ENCODE data around the gene EGFR.

EGFR gene

GRCh38 chr7:55093674-55094073 is 74.9 kb downstream of the EGFR start:
- Histone ChIP-seq H3K4me3 (ENCODE audit: low read depth in 1 of 2, low read length in 2 of 2) (no peak overlapping the region), H3K4me1 (ENCODE audit: insufficient read depth, low read length) (no peaks in the 10 kb centered on the region), H3K79me2 (ENCODE audit: insufficient read depth, low read length) (no peaks in the 10 kb centered on the region), H3K9me3 (ENCODE audit: insufficient read depth, low read length, severe bottlenecking) (no peaks in the 10 kb centered on the region), H3K9ac (ENCODE audit: low read depth, low read length) (no peak overlapping the region), H4K20me1 (ENCODE audit: insufficient read depth, low read length) (no peaks in the 10 kb centered on the region; the same call in 1 of the 2 replicates), H3K27ac (ENCODE audit: low read length) (no peak overlapping the region), H3K4me2 (ENCODE audit: insufficient read depth, low read length) (no peak overlapping the region), H3K36me3 (ENCODE audit: insufficient read depth, low read length) (no peaks in the 10 kb centered on the region), H2AFZ (ENCODE audit: low read depth, low read length) (no peak overlapping the region), H3K27me3 (ENCODE audit: insufficient read depth, low read length, poor library complexity) (peaks cover 10% of the 10 kb centered on the region)
- ATAC-seq (ENCODE audit: insufficient read depth, low read depth) (no peak), DNase-seq (no peak)
- TF ChIP-seq EZH2 (IDR thresholded peaks at IDR 0.05; ENCODE audit: borderline replicate concordance, low read depth, low read length, severe bottlenecking), result no peak
- TF ChIP-seq, protein P1, sequence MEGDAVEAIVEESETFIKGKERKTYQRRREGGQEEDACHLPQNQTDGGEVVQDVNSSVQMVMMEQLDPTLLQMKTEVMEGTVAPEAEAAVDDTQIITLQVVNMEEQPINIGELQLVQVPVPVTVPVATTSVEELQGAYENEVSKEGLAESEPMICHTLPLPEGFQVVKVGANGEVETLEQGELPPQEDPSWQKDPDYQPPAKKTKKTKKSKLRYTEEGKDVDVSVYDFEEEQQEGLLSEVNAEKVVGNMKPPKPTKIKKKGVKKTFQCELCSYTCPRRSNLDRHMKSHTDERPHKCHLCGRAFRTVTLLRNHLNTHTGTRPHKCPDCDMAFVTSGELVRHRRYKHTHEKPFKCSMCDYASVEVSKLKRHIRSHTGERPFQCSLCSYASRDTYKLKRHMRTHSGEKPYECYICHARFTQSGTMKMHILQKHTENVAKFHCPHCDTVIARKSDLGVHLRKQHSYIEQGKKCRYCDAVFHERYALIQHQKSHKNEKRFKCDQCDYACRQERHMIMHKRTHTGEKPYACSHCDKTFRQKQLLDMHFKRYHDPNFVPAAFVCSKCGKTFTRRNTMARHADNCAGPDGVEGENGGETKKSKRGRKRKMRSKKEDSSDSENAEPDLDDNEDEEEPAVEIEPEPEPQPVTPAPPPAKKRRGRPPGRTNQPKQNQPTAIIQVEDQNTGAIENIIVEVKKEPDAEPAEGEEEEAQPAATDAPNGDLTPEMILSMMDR (IDR thresholded peaks at IDR 0.05; ENCODE audit: borderline replicate concordance, extremely low read depth, low read length, poor library complexity, severe bottlenecking), result no peak

DNA sequence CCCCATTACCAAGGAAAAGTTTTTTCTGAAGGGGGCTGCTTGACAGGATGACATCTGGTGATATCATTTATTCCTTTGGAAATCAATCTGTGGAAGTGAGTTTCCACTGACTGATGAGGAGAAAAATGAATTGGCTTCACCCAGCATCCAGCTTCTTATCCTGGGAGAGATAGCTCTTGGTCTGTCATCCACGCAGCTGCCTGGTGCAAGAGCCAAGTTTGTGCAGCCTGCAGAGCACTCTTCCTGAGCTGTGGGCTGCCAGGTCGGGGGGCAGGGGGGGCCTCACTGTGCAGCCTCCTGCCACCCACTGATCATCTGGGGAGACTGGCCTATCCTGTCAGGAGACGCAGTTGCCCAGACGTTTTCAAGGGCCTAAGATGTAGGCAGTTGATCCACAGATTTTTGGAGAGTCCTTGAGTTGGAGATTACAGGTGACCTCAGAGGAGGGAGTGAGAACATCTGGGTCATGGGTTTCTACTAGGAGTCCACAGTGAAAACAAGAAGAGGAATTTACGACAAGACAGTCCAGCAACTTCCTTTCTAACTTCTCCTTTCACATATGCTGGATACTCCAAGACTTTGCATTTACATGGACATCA is 75.4 kb downstream of the EGFR start:
- H3K9me3 ChIP-seq (ENCODE audit: insufficient read depth, low read length, severe bottlenecking), result no peaks in the 10 kb centered on the region
- DNase-seq, result no peak
- ATAC-seq (ENCODE audit: insufficient read depth, low read depth), result no peak
- H3K4me3 ChIP-seq (ENCODE audit: low read depth in 1 of 2, low read length in 2 of 2), result no peak overlapping the region
- no peak overlapping the region for H2AFZ ChIP-seq (ENCODE audit: low read depth, low read length)
- no peaks in the 10 kb centered on the region for H3K36me3 ChIP-seq (ENCODE audit: insufficient read depth, low read length)
- H3K4me1 ChIP-seq (ENCODE audit: insufficient read depth, low read length), result no peaks in the 10 kb centered on the region
- no peak for TF ChIP-seq EZH2 (IDR thresholded peaks at IDR 0.05; ENCODE audit: borderline replicate concordance, low read depth, low read length, severe bottlenecking)
- TF ChIP-seq, protein P1 (IDR thresholded peaks at IDR 0.05; ENCODE audit: borderline replicate concordance, extremely low read depth, low read length, poor library complexity, severe bottlenecking), result no peak
- no peak overlapping the region for H3K4me2 ChIP-seq (ENCODE audit: insufficient read depth, low read length)
- no peak overlapping the region for H3K27ac ChIP-seq (ENCODE audit: low read length)
- H3K9ac ChIP-seq (ENCODE audit: low read depth, low read length), result no peak overlapping the region
- no peaks in the 10 kb centered on the region for H3K79me2 ChIP-seq (ENCODE audit: insufficient read depth, low read length)
- H4K20me1 ChIP-seq (ENCODE audit: insufficient read depth, low read length), result no peaks in the 10 kb centered on the region; the same call in 1 of the 2 replicates
- peaks cover 14% of the 10 kb centered on the region for H3K27me3 ChIP-seq (ENCODE audit: insufficient read depth, low read length, poor library complexity)

GRCh38 chr7:55095672-55096071 is 76.9 kb downstream of the EGFR start:
- Histone ChIP-seq H3K27me3 (ENCODE audit: insufficient read depth, low read length, poor library complexity) (peaks cover 17% of the 10 kb centered on the region), H3K4me3 (ENCODE audit: low read depth in 1 of 2, low read length in 2 of 2) (no peak overlapping the region), H4K20me1 (ENCODE audit: insufficient read depth, low read length) (no peaks in the 10 kb centered on the region; the same call in 1 of the 2 replicates), H3K79me2 (ENCODE audit: insufficient read depth, low read length) (no peaks in the 10 kb centered on the region), H3K4me1 (ENCODE audit: insufficient read depth, low read length) (no peaks in the 10 kb centered on the region), H2AFZ (ENCODE audit: low read depth, low read length) (no peak overlapping the region), H3K36me3 (ENCODE audit: insufficient read depth, low read length) (no peaks in the 10 kb centered on the region), H3K4me2 (ENCODE audit: insufficient read depth, low read length) (no peak overlapping the region), H3K9ac (ENCODE audit: low read depth, low read length) (no peak overlapping the region), H3K9me3 (ENCODE audit: insufficient read depth, low read length, severe bottlenecking) (no peaks in the 10 kb centered on the region), H3K27ac (ENCODE audit: low read length) (no peak overlapping the region)
- no peak for TF ChIP-seq EZH2 (IDR thresholded peaks at IDR 0.05; ENCODE audit: borderline replicate concordance, low read depth, low read length, severe bottlenecking)
- TF ChIP-seq, protein P1 (IDR thresholded peaks at IDR 0.05; ENCODE audit: borderline replicate concordance, extremely low read depth, low read length, poor library complexity, severe bottlenecking), result no peak
- no peak for DNase-seq
- no peak for ATAC-seq (ENCODE audit: insufficient read depth, low read depth)
